Measurements from ENCODE around the gene TSC22D2.

DNA sequence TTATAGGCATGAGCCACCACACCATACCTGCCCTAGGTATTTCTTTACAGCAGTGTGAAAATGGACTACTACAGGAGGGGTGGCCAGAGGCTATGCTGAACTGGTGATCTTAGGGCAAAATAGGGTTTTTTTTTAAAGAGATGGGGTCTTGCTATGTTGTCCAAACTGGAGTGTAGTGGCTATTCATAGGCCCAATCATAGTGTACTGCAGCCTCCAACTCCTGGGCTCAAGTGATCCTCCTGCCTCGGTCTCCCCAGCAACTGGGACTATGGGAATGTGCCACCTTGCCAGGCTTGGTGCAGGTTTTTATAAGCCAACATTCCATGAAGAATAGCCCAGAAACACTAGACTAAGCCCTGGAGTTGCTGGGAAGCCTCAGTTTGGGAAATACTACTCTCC is 28.6 kb upstream of the TSC22D2 start:
- TF ChIP-seq, protein P1, sequence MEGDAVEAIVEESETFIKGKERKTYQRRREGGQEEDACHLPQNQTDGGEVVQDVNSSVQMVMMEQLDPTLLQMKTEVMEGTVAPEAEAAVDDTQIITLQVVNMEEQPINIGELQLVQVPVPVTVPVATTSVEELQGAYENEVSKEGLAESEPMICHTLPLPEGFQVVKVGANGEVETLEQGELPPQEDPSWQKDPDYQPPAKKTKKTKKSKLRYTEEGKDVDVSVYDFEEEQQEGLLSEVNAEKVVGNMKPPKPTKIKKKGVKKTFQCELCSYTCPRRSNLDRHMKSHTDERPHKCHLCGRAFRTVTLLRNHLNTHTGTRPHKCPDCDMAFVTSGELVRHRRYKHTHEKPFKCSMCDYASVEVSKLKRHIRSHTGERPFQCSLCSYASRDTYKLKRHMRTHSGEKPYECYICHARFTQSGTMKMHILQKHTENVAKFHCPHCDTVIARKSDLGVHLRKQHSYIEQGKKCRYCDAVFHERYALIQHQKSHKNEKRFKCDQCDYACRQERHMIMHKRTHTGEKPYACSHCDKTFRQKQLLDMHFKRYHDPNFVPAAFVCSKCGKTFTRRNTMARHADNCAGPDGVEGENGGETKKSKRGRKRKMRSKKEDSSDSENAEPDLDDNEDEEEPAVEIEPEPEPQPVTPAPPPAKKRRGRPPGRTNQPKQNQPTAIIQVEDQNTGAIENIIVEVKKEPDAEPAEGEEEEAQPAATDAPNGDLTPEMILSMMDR (IDR thresholded peaks at IDR 0.05): no peak
- no peak for TF ChIP-seq POLR2A (IDR thresholded peaks at IDR 0.05)
